GM12878 (cell line): Measurements from ENCODE around the gene ADAM11. TPM values are rescaled to one million over a fixed set of nuclear protein-coding genes. Genes with fewer than 3 reads are reported as not detected.

Experiments used
- ATAC-seq: fragments of 200-7000 bp; cut with Tn5 transposase; 3 replicates; pipeline ENCODE4 v1.9.1; 2020; ENCODE audit warnings: mild to moderate bottlenecking, moderate library complexity
- Bru-seq: library from RNA; stranded (reverse); fragments of 400-500 nt; gene quantifications from one replicate; lab custom pipeline; 2021; lab: Mats Ljungman, UMichigan
- BruChase-seq, 2 experiments: library from RNA; stranded (reverse); fragments of 400-500 nt; gene quantifications; one replicate each; lab custom pipeline; 2021; lab: Mats Ljungman, UMichigan
- BruUV-seq: library from RNA; stranded (reverse); fragments of 400-500 nt; replicated peaks from 2 replicates; lab custom pipeline; 2021; lab: Mats Ljungman, UMichigan
- CTCF ChIA-PET: fragments of 300-600 bp; sonication (Branson Sonifier 250); formaldehyde crosslinking; extraction: SDS; loops from one replicate; lab custom pipeline; 2021; ENCODE audit warnings: inconsistent platforms; lab: Yijun Ruan, JAX
- POLR2A ChIA-PET: fragments of 350-600 bp; formaldehyde crosslinking; extraction: SDS; loops from one replicate; lab custom pipeline; 2021; ENCODE audit warnings: inconsistent platforms; lab: Charles Lee
- RAD21 ChIA-PET: fragments of 300-600 bp; sonication (Branson Sonifier 250); formaldehyde crosslinking; loops from one replicate; lab custom pipeline; 2023; ENCODE audit warnings: antibody characterized with exemption; ENCODE audit not compliant: unreplicated experiment; lab: Charles Lee
- SMC1A ChIA-PET: fragments of 300-600 bp; sonication (Branson Sonifier 250); formaldehyde crosslinking; loops from one replicate; lab custom pipeline; 2023; ENCODE audit not compliant: unreplicated experiment, uncharacterized antibody; lab: Charles Lee
- DNase-seq: peaks from one replicate; pipeline ENCODE4 v3.0.0-alpha.2; 2011; ENCODE audit warnings: low read depth, low spot score
- FAIRE-seq: peaks from 3 replicates; lab custom pipeline; 2011; peaks lifted over from hg19 to GRCh38; lab: Jason Lieb, UNC
- H2AFZ ChIP-seq: 2 replicates; pipeline ENCODE4 v1.6.0; 2011; ENCODE audit warnings: low read depth, low read length, control low read depth; ENCODE audit not compliant: control insufficient read depth
- H3K27ac ChIP-seq: 2 replicates; pipeline ENCODE4 v1.5.1; 2011; ENCODE audit warnings: control low read depth; ENCODE audit not compliant: control insufficient read depth, insufficient read depth
- H3K27me3 ChIP-seq, 2 experiments: replicated peaks in 1 of 2; 2 replicates each; pipeline versions ENCODE4 v1.6.0 to v1.6.1; 2011; ENCODE audit warnings: low read length in 1 of 2; ENCODE audit not compliant: control insufficient read depth in 2 of 2, insufficient read depth in 2 of 2
- H3K36me3 ChIP-seq, 2 experiments: 2 replicates each; pipeline ENCODE4 v1.5.1; 2011; ENCODE audit warnings: low read length in 1 of 2; ENCODE audit not compliant: control insufficient read depth in 2 of 2, insufficient read depth in 2 of 2
- H3K4me1 ChIP-seq: 2 replicates; pipeline ENCODE4 v1.6.1; 2011; ENCODE audit warnings: mild to moderate bottlenecking, low read length, moderate library complexity, mixed read lengths; ENCODE audit not compliant: control insufficient read depth, insufficient read depth
- H3K4me2 ChIP-seq: 2 replicates; pipeline ENCODE4 v1.6.0; 2011; ENCODE audit warnings: control low read depth; ENCODE audit not compliant: control insufficient read depth, insufficient read depth
- H3K4me3 ChIP-seq: fragments of 200-600 bp; sonication (generic); 2 replicates; pipeline ENCODE4 v1.5.1; 2016
- H3K79me2 ChIP-seq: 2 replicates; pipeline ENCODE4 v1.6.0; 2011; ENCODE audit warnings: low read length; ENCODE audit not compliant: control insufficient read depth, insufficient read depth
- H3K9ac ChIP-seq: 2 replicates; pipeline ENCODE4 v1.8.0; 2011; ENCODE audit warnings: low read length, control low read depth, mixed read lengths; ENCODE audit not compliant: control insufficient read depth, insufficient read depth
- H3K9me3 ChIP-seq: replicated peaks from 3 replicates; pipeline ENCODE4 v1.5.1; 2011; ENCODE audit warnings: mild to moderate bottlenecking, low read length; ENCODE audit not compliant: control insufficient read depth, insufficient read depth
- H4K20me1 ChIP-seq: 2 replicates; pipeline ENCODE4 v1.6.0; 2011; ENCODE audit not compliant: control insufficient read depth, insufficient read depth
- ASH2L ChIP-seq: fragments of 300-600, 200-600 bp; sonication (generic); IDR thresholded peaks from 2 replicates; pipeline ENCODE4 v1.6.1; 2017; ENCODE audit warnings: low read depth, mild to moderate bottlenecking, borderline replicate concordance
- EED ChIP-seq: sonication (generic); IDR thresholded peaks from 2 replicates; pipeline ENCODE4 v1.6.1; 2016; ENCODE audit warnings: antibody characterized with exemption, low read depth
- MEF2B ChIP-seq: fragments of 450-650 bp; IDR thresholded peaks from 2 replicates; pipeline ENCODE4 v1.6.1; 2018; ENCODE audit warnings: mild to moderate bottlenecking, moderate library complexity; ENCODE audit not compliant: partially characterized antibody, poor library complexity, severe bottlenecking
- MTA2 ChIP-seq: fragments of 450-650 bp; IDR thresholded peaks from 2 replicates; pipeline ENCODE4 v1.6.1; 2016; ENCODE audit warnings: low read depth, mild to moderate bottlenecking, moderate library complexity
- NBN ChIP-seq: fragments of 450-650 bp; IDR thresholded peaks from 2 replicates; pipeline ENCODE4 v1.6.1; 2016
- NFIC ChIP-seq: IDR thresholded peaks from 2 replicates; pipeline ENCODE4 v1.6.1; 2012; ENCODE audit warnings: low read depth, mild to moderate bottlenecking, inconsistent platforms, low read length, moderate library complexity
- PAX5 ChIP-seq: IDR thresholded peaks from 2 replicates; pipeline ENCODE4 v1.6.1; 2011; ENCODE audit warnings: low read depth, low read length, borderline replicate concordance
- RB1 ChIP-seq: fragments of 450-650 bp; formaldehyde crosslinking; IDR thresholded peaks from 2 replicates; pipeline ENCODE4 v1.6.1; 2017; ENCODE audit warnings: mild to moderate bottlenecking, borderline replicate concordance
- RELB ChIP-seq: fragments of 450-650 bp; IDR thresholded peaks from 2 replicates; pipeline ENCODE4 v1.6.1; 2017; ENCODE audit warnings: low read depth, mild to moderate bottlenecking, moderate library complexity
- SMAD5 ChIP-seq: IDR thresholded peaks from 2 replicates; pipeline ENCODE4 v1.6.1; 2016; ENCODE audit warnings: antibody characterized with exemption, low read depth
- SMC3 ChIP-seq: IDR thresholded peaks from 2 replicates; pipeline ENCODE4 v1.6.1; 2011; ENCODE audit warnings: low read length, improper control_type of control experiment, borderline replicate concordance
- STAT3 ChIP-seq: IDR thresholded peaks from 2 replicates; pipeline ENCODE4 v1.6.1; 2011; ENCODE audit warnings: low read depth, low read length, improper control_type of control experiment
- WGBS: methylation state at CpG from one replicate; pipeline ENCODE4 v1.1.6; 2016; ENCODE audit warnings: low lambda C conversion rate; ENCODE audit not compliant: insufficient replicate concordance, insufficient coverage; ENCODE audit errors: missing lambda C conversion rate; 5-methylcytosine and 5-hydroxymethylcytosine counted together
- in situ Hi-C: fragments of 300-500 bp; cut with MboI; formaldehyde crosslinking; loops from 9 replicates; pipeline ENCODE4 v1.14.3; 2018; ENCODE audit warnings: mixed read lengths
- intact Hi-C: fragments of 100-400 bp; cut with micrococcal nuclease; formaldehyde crosslinking; loops from one replicate; pipeline ENCODE4 v1.14.2; 2022; ENCODE audit not compliant: unreplicated experiment
- long read RNA-seq, 2 experiments: library from polyadenylated mRNA; unstranded; transcript quantifications; one replicate each; pipeline ENCODE4 v2.0.0, GENCODE V29; 2019 to 2020
- polyA minus RNA-seq, 3 experiments: library from RNA; depleted of rRNA, polyadenylated mRNA; stranded (reverse); fragments of >200 nt; gene quantifications; 2 replicates each; pipeline ENCODE4 v1.2.3, GENCODE V29; 2011
- polyA plus RNA-seq, 11 experiments: library from polyadenylated mRNA; depleted of rRNA in 4 of 11; unstranded in 6 of 11; stranded (reverse) in 5 of 11; fragments of >200 nt; fragmentation: Nextera tagmentation in 4 of 11; fragmentation: Illumina TruSeq in 1 of 11; extraction: Ambion mirVana in 4 of 11; extraction: Trizol in 1 of 11; gene quantifications; 1 replicate in 1 of 11; 2 replicates in 10 of 11; pipeline versions ENCODE4 v1.2.1 to v1.2.3, GENCODE V29; 2011 to 2016; ENCODE audit warnings: inconsistent platforms in 2 of 11, missing spikeins in 2 of 11, low read depth in 1 of 11
- total RNA-seq, 4 experiments: library from RNA; depleted of rRNA in 3 of 4; stranded (reverse); fragments of >200 nt in 3 of 4; fragmentation: Illumina TruSeq in 1 of 4; extraction: Trizol in 1 of 4; gene quantifications; 2 replicates each; pipeline versions ENCODE4 v1.2.1 to v1.2.3, GENCODE V29; 2013 to 2021

Gene ADAM11
- total RNA-seq (2013; cell fraction: nucleolus; rRNA removed), result 1.9 and 2.7 TPM in 2 replicates
- not detected in 2 replicates for total RNA-seq (2014; rRNA removed)
- 0.04 and 0.05 TPM in 2 replicates for total RNA-seq (2014; rRNA removed; fragmentation: Illumina TruSeq; extraction: Trizol)
- total RNA-seq (2021), result 0.13 and 0.26 TPM in 2 replicates
- 0.05 TPM for polyA plus RNA-seq (2011; ENCODE audit: low read depth)
- polyA plus RNA-seq (2011; rRNA removed), result 0.26 and 0.35 TPM in 2 replicates
- 0.10 and 0.18 TPM in 2 replicates for polyA plus RNA-seq (2011; cell fraction: cytosol; rRNA removed)
- polyA plus RNA-seq (2011; cell fraction: nucleus; rRNA removed), result 4.2 and 5.7 TPM in 2 replicates
- polyA plus RNA-seq (2012), result 0.12 and 0.46 TPM in 2 replicates
- 0.03 TPM in 1 of 2 replicates, not detected in the other for polyA plus RNA-seq (2014; fragmentation: Illumina TruSeq; extraction: Trizol)
- not detected for polyA plus RNA-seq (2014; fragmentation: Nextera tagmentation; extraction: Ambion mirVana)
- 0.03 and 0.37 TPM in 2 replicates for polyA plus RNA-seq (2014; rRNA removed)
- under 1 TPM; 0.03 to 0.06 TPM for polyA plus RNA-seq (2016; fragmentation: Nextera tagmentation; extraction: Ambion mirVana)
- polyA minus RNA-seq (2011; rRNA and poly(A)+ RNA removed), result 0.36 and 0.44 TPM in 2 replicates
- polyA minus RNA-seq (2011; cell fraction: cytosol; rRNA and poly(A)+ RNA removed), result not detected in 2 replicates
- 0.60 and 0.67 TPM in 2 replicates for polyA minus RNA-seq (2011; cell fraction: nucleus; rRNA and poly(A)+ RNA removed)
- percentile 26 among the genes with signal in this experiment for Bru-seq, nascent RNA
- BruChase-seq, experiment 1, labeled RNA remaining after a 6-hour chase, result percentile 42 among the genes with signal in this experiment
- percentile 40 among the genes with signal in this experiment for BruChase-seq, experiment 2, labeled RNA remaining after a 2-hour chase
- long read RNA-seq, experiment 1, result 0 reads
- long read RNA-seq, experiment 2, result 0 reads

- CTCF ChIA-PET, result no interaction called here
- in situ Hi-C loops (no loop called here), intact Hi-C loops (no loop called here)
- H3K79me2 ChIP-seq, result no peaks in the 10 kb centered on the region
- ATAC-seq (no peak), DNase-seq (no peak), FAIRE-seq (no peak)
- no peak within 1 kb of the TSS for H2AFZ ChIP-seq
- POLR2A ChIA-PET, result no interaction called here
- H3K4me1 ChIP-seq, result no peaks in the 10 kb centered on the region
- H3K9me3 ChIP-seq, result no peaks in the 10 kb centered on the region
- no peaks in the 10 kb centered on the region for H4K20me1 ChIP-seq
- H3K36me3 ChIP-seq, result no peaks in the 10 kb centered on the region
- RAD21 ChIA-PET, result no interaction called here
- no peak within 1 kb of the TSS for H3K9ac ChIP-seq
- 17% methylated on average over 27 of the region's 74 CpGs for WGBS
- SMC1A ChIA-PET, result no interaction called here
- H3K27ac ChIP-seq, result no peak within 1 kb of the TSS
- no TSS peak for BruUV-seq
- H3K27me3 ChIP-seq, result peaks cover 1 to 4% of the 10 kb centered on the region in 2 experiments; a peak in 3 of 4 replicates
- no peak within 1 kb of the TSS for H3K4me3 ChIP-seq
- no peak for TF ChIP-seq SMAD5
- no peak for TF ChIP-seq RELB
- no peak for TF ChIP-seq PAX5
- no peak for TF ChIP-seq NBN
- no peak for TF ChIP-seq SMC3
- no peak for TF ChIP-seq STAT3
- no peak for TF ChIP-seq RB1
- no peak for TF ChIP-seq NFIC
- TF ChIP-seq MEF2B, result no peak
- TF ChIP-seq MTA2, result no peak
- no peak for TF ChIP-seq EED
- TF ChIP-seq ASH2L, result no peak
- no peak within 1 kb of the TSS for H3K4me2 ChIP-seq
Measured at GRCh38 chr17:44758414-44759085, at the start of gene ADAM11. Gene ADAM11 (plus strand): TSS chr17:44758988. CDS start chr17:44759200, 212 bp downstream.
